ENCODE measurements around the gene NUP155. TPM values are rescaled to one million over a fixed set of nuclear protein-coding genes. Genes with fewer than 3 reads are reported as not detected.
"Not testable (repeated sequence)": the region's sequence is repeated elsewhere in the genome, so short reads cannot be mapped to it uniquely, and the experiment has no call there.

NUP155 gene
- total RNA-seq, 1 donor from 2014 or later, result 21.1 TPM

GRCh38 chr5:37283214-37283820 lies 87.6 kb downstream of the NUP155 start:
- DNase-seq (ENCODE audit: low spot score), result no peak

- no peak for DNase-seq (ENCODE audit: low spot score)
These were observed 95.4 kb downstream of the NUP155 start for GRCh38 chr5:37275511-37275910.

- DNase-seq (ENCODE audit: low spot score), result no peak
These were observed 98.4 kb downstream of the NUP155 start for GRCh38 chr5:37272511-37272910.

GRCh38 chr5:37268100-37268499 lies 102.8 kb downstream of the NUP155 start:
- not testable (repeated sequence) for DNase-seq (ENCODE audit: low spot score)

- no peak for DNase-seq (ENCODE audit: low spot score)
These were observed 115.0 kb downstream of the NUP155 start for GRCh38 chr5:37255774-37256358.

GRCh38 chr5:37254581-37254980 lies 116.3 kb downstream of the NUP155 start:
- DNase-seq (ENCODE audit: low spot score), result no peak

- DNase-seq (ENCODE audit: low spot score), result no peak
These were observed 119.2 kb downstream of the NUP155 start for GRCh38 chr5:37251665-37252064.

GRCh38 chr5:37249815-37250164 lies 121.1 kb downstream of the NUP155 start:
- DNase-seq (ENCODE audit: low spot score), result no peak

- peak; percentile 92 for DNase-seq (ENCODE audit: low spot score)
These were observed 121.7 kb downstream of the NUP155 start, which contains the start of gene CPLANE1 for GRCh38 chr5:37248970-37249814. CPLANE1 (minus strand) TSS chr5:37249376; CDS start chr5:37247698, 1,678 bp downstream.

GRCh38 chr5:37248421-37248969 lies 122.4 kb downstream of the NUP155 start:
- DNase-seq (ENCODE audit: low spot score), result no peak

- DNase-seq (ENCODE audit: low spot score), result no peak
These were observed 123.4 kb downstream of the NUP155 start for GRCh38 chr5:37247496-37247895.

- DNase-seq (ENCODE audit: low spot score), result no peak
These were observed 123.9 kb downstream of the NUP155 start for GRCh38 chr5:37247036-37247435.

Other genes with a start within 250 kb of the NUP155 start
- gene CPLANE1, start 121.7 kb downstream of the NUP155 start, total RNA-seq, result 18.1 TPM
- 26.5 TPM for gene WDR70, start 8.2 kb upstream of the NUP155 start, total RNA-seq

All from mesenteric fat pad (tissue), 1 donor.